ENCODE data around the gene DLGAP3. TPM values are rescaled to one million over a fixed set of nuclear protein-coding genes. Genes with fewer than 3 reads are reported as not detected.
A peak's percentile ranks its signal among the peaks of the same experiment; 100 is the strongest.

Gene DLGAP3
- total and polyA plus RNA-seq, 2 of the 13 experiments (the other 11 are each of a cell fraction or from before 2014, with no cell fraction given) = 0.03 to 0.04 TPM

DNA sequence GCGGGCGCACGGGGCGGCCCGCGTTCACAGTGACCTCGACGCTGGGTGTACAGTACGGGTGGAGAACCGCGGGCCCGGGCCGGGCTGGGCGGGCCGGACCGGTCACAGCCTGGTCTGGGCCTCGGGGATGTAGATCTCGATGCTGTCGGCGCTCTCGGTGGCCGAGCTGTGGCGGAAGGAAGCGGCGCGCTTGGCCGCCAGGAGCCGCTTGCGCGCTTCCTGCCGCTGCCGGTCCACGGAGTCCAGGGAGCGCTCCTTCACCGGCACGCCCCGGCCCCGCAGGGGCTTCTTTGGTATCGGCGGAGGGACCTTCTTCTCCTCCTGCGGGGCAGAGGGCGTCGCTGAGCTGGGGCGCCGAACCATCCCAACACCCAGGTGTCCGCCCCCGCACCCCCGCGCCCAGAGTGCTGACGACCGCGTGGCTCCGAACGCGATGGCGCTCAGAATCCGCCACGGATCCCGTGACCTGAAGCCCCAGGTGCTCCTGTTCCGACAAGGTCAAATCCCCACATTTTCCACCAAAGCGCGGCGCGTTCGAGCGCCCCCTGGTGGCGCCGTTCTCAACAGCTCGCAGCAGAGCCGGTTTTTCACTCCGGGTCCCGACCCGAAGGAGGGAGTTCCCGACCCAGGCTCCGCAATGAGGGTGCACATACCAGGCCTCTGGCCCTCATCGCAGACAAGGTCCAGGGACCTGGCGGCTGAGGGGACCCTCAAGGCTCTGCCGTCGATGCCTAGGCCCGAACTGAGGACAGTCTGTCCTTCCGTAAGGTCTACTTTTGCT is 63.3 kb downstream of the DLGAP3 start (continued):
- no peak for TF ChIP-seq SALL2 (CRISPR knock-in tag; IDR thresholded peaks at IDR 0.05)
- TF ChIP-seq ZNF12 (CRISPR knock-in tag; IDR thresholded peaks at IDR 0.05) = peak; percentile 42; the same call in 1 of the 2 replicates
- no peak for TF ChIP-seq TCF12 (IDR thresholded peaks at IDR 0.05)
- TF ChIP-seq TCF12 (CRISPR knock-in tag; IDR thresholded peaks at IDR 0.05) = no peak
- no peak for TF ChIP-seq ZNF614 (CRISPR knock-in tag; IDR thresholded peaks at IDR 0.05; ENCODE audit: borderline replicate concordance)
- no peak for TF ChIP-seq ZNF337 (CRISPR knock-in tag; IDR thresholded peaks at IDR 0.05; ENCODE audit: borderline replicate concordance, low read depth)
- TF ChIP-seq DPF2 (CRISPR knock-in tag; IDR thresholded peaks at IDR 0.05; ENCODE audit: borderline replicate concordance, low read depth) = no peak
- no peak; the same call in 1 of the 2 replicates for TF ChIP-seq ZNF350 (CRISPR knock-in tag; IDR thresholded peaks at IDR 0.05; ENCODE audit: borderline replicate concordance, low read depth)
- no peak for TF ChIP-seq RORA (CRISPR knock-in tag; IDR thresholded peaks at IDR 0.05)
- peak; percentile 71 for TF ChIP-seq ZNF501 (CRISPR knock-in tag; IDR thresholded peaks at IDR 0.05)
- TF ChIP-seq HMGA1 (CRISPR knock-in tag; conservative IDR thresholded peaks at IDR 0.05) = no peak
- no peak for TF ChIP-seq ZNF891 (CRISPR knock-in tag; IDR thresholded peaks at IDR 0.05)
- no peak for TF ChIP-seq YEATS2 (CRISPR knock-in tag; IDR thresholded peaks at IDR 0.05; ENCODE audit: borderline replicate concordance)
- 0 out of 2 replicates have a peak, but pooled peaks have one; percentile 50 for TF ChIP-seq NR0B2 (CRISPR knock-in tag; IDR thresholded peaks at IDR 0.05)
- no peak for TF ChIP-seq SETDB1 (CRISPR knock-in tag; IDR thresholded peaks at IDR 0.05; ENCODE audit: borderline replicate concordance)
- no peak for TF ChIP-seq GFI1 (CRISPR knock-in tag; IDR thresholded peaks at IDR 0.05; ENCODE audit: borderline replicate concordance)
- TF ChIP-seq, protein P1, sequence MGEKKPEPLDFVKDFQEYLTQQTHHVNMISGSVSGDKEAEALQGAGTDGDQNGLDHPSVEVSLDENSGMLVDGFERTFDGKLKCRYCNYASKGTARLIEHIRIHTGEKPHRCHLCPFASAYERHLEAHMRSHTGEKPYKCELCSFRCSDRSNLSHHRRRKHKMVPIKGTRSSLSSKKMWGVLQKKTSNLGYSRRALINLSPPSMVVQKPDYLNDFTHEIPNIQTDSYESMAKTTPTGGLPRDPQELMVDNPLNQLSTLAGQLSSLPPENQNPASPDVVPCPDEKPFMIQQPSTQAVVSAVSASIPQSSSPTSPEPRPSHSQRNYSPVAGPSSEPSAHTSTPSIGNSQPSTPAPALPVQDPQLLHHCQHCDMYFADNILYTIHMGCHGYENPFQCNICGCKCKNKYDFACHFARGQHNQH (CRISPR knock-in tag; IDR thresholded peaks at IDR 0.05) = peak; percentile 47; the same call in 1 of the 2 replicates
- TF ChIP-seq ZFP91 (CRISPR knock-in tag; IDR thresholded peaks at IDR 0.05; ENCODE audit: borderline replicate concordance) = peak; percentile 70; the same call in 1 of the 2 replicates
- no peak for TF ChIP-seq ZSCAN12 (CRISPR knock-in tag; IDR thresholded peaks at IDR 0.05)
- no peak for TF ChIP-seq ZBTB2 (CRISPR knock-in tag; IDR thresholded peaks at IDR 0.05; ENCODE audit: low read depth)
- TF ChIP-seq ZNF619 (CRISPR knock-in tag; IDR thresholded peaks at IDR 0.05) = no peak
- TF ChIP-seq ZNF205 (CRISPR knock-in tag; IDR thresholded peaks at IDR 0.05) = 0 out of 2 replicates have a peak, but pooled peaks have one; percentile 21
- no peak for TF ChIP-seq ATF2 (CRISPR knock-in tag; IDR thresholded peaks at IDR 0.05)
- no peak for TF ChIP-seq FOXA1 (IDR thresholded peaks at IDR 0.05)
- no peak for TF ChIP-seq FOXA1 (CRISPR knock-in tag; IDR thresholded peaks at IDR 0.05)

Measured in HepG2 (cell line).